Endothelial cell of umbilical vein (primary cell): ENCODE measurements around the gene BRPF1.

Source experiments
- CTCF ChIP-seq, 2 donors: IDR thresholded peaks; 1 replicate in 1 of 2; 2 replicates in 1 of 2; pipeline ENCODE4 v1.5.1; 2011; ENCODE audit warnings: low read length in 2 of 2, mild to moderate bottlenecking in 2 of 2, moderate library complexity in 2 of 2, control low read depth in 1 of 2, inconsistent platforms in 1 of 2, low read depth in 1 of 2; ENCODE audit not compliant: insufficient read depth in 1 of 2; ENCODE audit errors: extremely low read depth in 1 of 2
- EZH2 ChIP-seq: IDR thresholded peaks from 2 replicates; pipeline ENCODE4 v1.6.1; 2012; ENCODE audit warnings: borderline replicate concordance, low read depth, mild to moderate bottlenecking, moderate library complexity, low read length, inconsistent platforms; ENCODE audit not compliant: severe bottlenecking
- JUN ChIP-seq: IDR thresholded peaks from 2 replicates; pipeline ENCODE4 v1.6.1; 2011; ENCODE audit warnings: borderline replicate concordance, low read depth; ENCODE audit not compliant: insufficient read length, insufficient read depth
- MAX ChIP-seq: IDR thresholded peaks from 2 replicates; pipeline ENCODE4 v1.6.1; 2011; ENCODE audit not compliant: insufficient read depth, insufficient read length
- MYC ChIP-seq: IDR thresholded peaks from one replicate; pipeline ENCODE4 v1.6.1; 2011; ENCODE audit warnings: mild to moderate bottlenecking, low read depth, low read length
- POLR2A ChIP-seq: IDR thresholded peaks from 2 replicates; pipeline ENCODE4 v1.6.1; 2012; ENCODE audit warnings: low read depth, mild to moderate bottlenecking, control low read depth, low read length
- POLR2AphosphoS5 ChIP-seq: IDR thresholded peaks from 2 replicates; pipeline ENCODE4 v1.6.1; 2012; ENCODE audit warnings: low read depth, mild to moderate bottlenecking, control low read depth, low read length, moderate library complexity; ENCODE audit not compliant: insufficient read depth

GRCh38 chr3:9683426-9683825, 48.1 kb upstream of the BRPF1 start:
- TF ChIP-seq POLR2AphosphoS5 (no peak), EZH2 (no peak), CTCF (IDR thresholded peaks at IDR 0.05; ENCODE audit: extremely low read depth in 1 of 2, insufficient read depth in 1 of 2, low read depth in 1 of 2, low read length in 2 of 2) (no peak), POLR2A (no peak), MYC (no peak), MAX (no peak), JUN (no peak)
